SK-N-SH (cell line): ENCODE measurements around the gene IL2RA. TPM values are rescaled to one million over a fixed set of nuclear protein-coding genes. Genes with fewer than 3 reads are reported as not detected.

Experiments
- CTCF ChIA-PET: fragments of 300-600, 350-600 bp; formaldehyde crosslinking; extraction: SDS; loops from one replicate; lab custom pipeline; 2021; lab: Yijun Ruan, JAX
- POLR2A ChIA-PET: fragments of 350-600 bp; sonication (Branson Sonifier 250); formaldehyde crosslinking; extraction: SDS; loops from one replicate; lab custom pipeline; 2020; ENCODE audit warnings: antibody characterized with exemption, inconsistent platforms; lab: Yijun Ruan, JAX
- DNase-seq: peaks from one replicate; pipeline ENCODE4 v3.0.0; 2012
- H2AFZ ChIP-seq: fragments of 200-600 bp; sonication (generic); 2 replicates; pipeline ENCODE4 v1.8.1; 2016; ENCODE audit warnings: antibody characterized with exemption, mild to moderate bottlenecking, low read depth
- H3F3A ChIP-seq: fragments of 200-600 bp; sonication (generic); replicated peaks from 2 replicates; pipeline ENCODE3; 2016; ENCODE audit warnings: antibody characterized with exemption, mild to moderate bottlenecking; ENCODE audit not compliant: insufficient read depth
- H3K27ac ChIP-seq, 2 experiments: fragments of 200-500 bp in 1 of 2; fragments of 200-600 bp in 1 of 2; sonication (Bioruptor generic) in 1 of 2; sonication (generic), shearing (Covaris generic) in 1 of 2; 2 replicates each; pipeline versions ENCODE4 v1.5.1 to v1.6.1; 2014 to 2016; ENCODE audit warnings: low read depth in 2 of 2, inconsistent platforms in 1 of 2, low read length in 1 of 2, mild to moderate bottlenecking in 1 of 2, mixed read lengths in 1 of 2
- H3K27me3 ChIP-seq: fragments of 200-600 bp; sonication (generic), shearing (Covaris generic); 2 replicates; pipeline ENCODE4 v1.6.1; 2016; ENCODE audit warnings: mixed run types; ENCODE audit not compliant: insufficient read depth
- H3K36me3 ChIP-seq, 2 experiments: fragments of 200-500 bp in 1 of 2; fragments of 200-600 bp in 1 of 2; sonication (Bioruptor generic) in 1 of 2; sonication (generic) in 1 of 2; replicated peaks in 1 of 2; 2 replicates each; pipeline versions ENCODE3 to v1.5.1; 2014 to 2016; ENCODE audit warnings: low read length in 1 of 2, mild to moderate bottlenecking in 1 of 2; ENCODE audit not compliant: insufficient read depth in 2 of 2, control insufficient read depth in 1 of 2
- H3K4me1 ChIP-seq, 2 experiments: fragments of 200-500 bp in 1 of 2; fragments of 200-600 bp in 1 of 2; sonication (Bioruptor generic) in 1 of 2; sonication (generic), shearing (Covaris generic) in 1 of 2; 2 replicates each; pipeline versions ENCODE4 v1.5.1 to v1.6.1; 2014 to 2016; ENCODE audit warnings: low read depth in 1 of 2, low read length in 1 of 2, mixed run types in 1 of 2; ENCODE audit not compliant: insufficient read depth in 2 of 2, control insufficient read depth in 1 of 2
- H3K4me2 ChIP-seq: fragments of 200-600 bp; sonication (generic), shearing (Covaris generic); 2 replicates; pipeline ENCODE4 v1.6.1; 2017; ENCODE audit warnings: mixed run types
- H3K4me3 ChIP-seq, 2 experiments: fragments of 200-500 bp in 1 of 2; fragments of 200-600 bp in 1 of 2; sonication (Bioruptor generic) in 1 of 2; sonication (generic), shearing (Covaris generic) in 1 of 2; 2 replicates each; pipeline versions ENCODE4 v1.5.1 to v1.8.1; 2014 to 2016; ENCODE audit warnings: low read depth in 2 of 2, inconsistent platforms in 1 of 2, low read length in 1 of 2, mild to moderate bottlenecking in 1 of 2, mixed read lengths in 1 of 2, moderate library complexity in 1 of 2
- H3K79me2 ChIP-seq: fragments of 200-600 bp; sonication (generic); 2 replicates; pipeline ENCODE4 v1.8.1; 2017; ENCODE audit warnings: mild to moderate bottlenecking; ENCODE audit not compliant: insufficient read depth
- H3K9ac ChIP-seq: fragments of 200-600 bp; sonication (generic); 2 replicates; pipeline ENCODE4 v1.6.1; 2017; ENCODE audit warnings: mixed run types
- H3K9me2 ChIP-seq: fragments of 200-600 bp; sonication (generic); 2 replicates; pipeline ENCODE4 v1.6.1; 2017; ENCODE audit warnings: mixed run types
- H3K9me3 ChIP-seq: fragments of 200-600 bp; sonication (generic); 2 replicates; pipeline ENCODE4 v1.6.1; 2017; ENCODE audit warnings: mixed run types, mild to moderate bottlenecking, moderate library complexity
- H4K20me1 ChIP-seq: fragments of 200-600 bp; sonication (generic); 2 replicates; pipeline ENCODE4 v1.6.1; 2017; ENCODE audit warnings: mild to moderate bottlenecking, mixed run types; ENCODE audit not compliant: insufficient read depth
- EP300 ChIP-seq, 2 experiments: IDR thresholded peaks; 2 replicates each; pipeline versions ENCODE4 v1.4.0 to v1.6.1; 2012; ENCODE audit warnings: borderline replicate concordance in 1 of 2, low read depth in 1 of 2, low read length in 1 of 2
- FOXJ3 ChIP-seq: sonication (generic); formaldehyde crosslinking; IDR thresholded peaks from 2 replicates; pipeline ENCODE4 v1.5.1; 2020; ENCODE audit warnings: mild to moderate bottlenecking, missing genetic modification reagents
- FOXM1 ChIP-seq: IDR thresholded peaks from 2 replicates; pipeline ENCODE4 v1.4.0; 2012; ENCODE audit warnings: low read depth, mild to moderate bottlenecking
- GATA2 ChIP-seq: sonication (generic); formaldehyde crosslinking; IDR thresholded peaks from 2 replicates; pipeline ENCODE4 v1.5.0; 2020; ENCODE audit warnings: mild to moderate bottlenecking, missing genetic modification reagents
- MEF2A ChIP-seq: IDR thresholded peaks from 2 replicates; pipeline ENCODE4 v1.4.0; 2012; ENCODE audit warnings: low read depth, borderline replicate concordance
- NRF1 ChIP-seq: IDR thresholded peaks from 2 replicates; pipeline ENCODE4 v1.6.1; 2012; ENCODE audit warnings: low read depth, mild to moderate bottlenecking, low read length
- RFX5 ChIP-seq: IDR thresholded peaks from 2 replicates; pipeline ENCODE4 v1.6.1; 2012; ENCODE audit warnings: mild to moderate bottlenecking, improper control_type of control experiment, low read length
- TCF12 ChIP-seq: IDR thresholded peaks from 2 replicates; pipeline ENCODE4 v1.4.0; 2012
- WGBS: methylation state at CpG from one replicate; pipeline ENCODE4 v1.1.6; 2017; ENCODE audit warnings: low lambda C conversion rate; 5-methylcytosine and 5-hydroxymethylcytosine counted together
- polyA plus RNA-seq, 3 experiments: library from polyadenylated mRNA; depleted of rRNA; stranded (reverse); fragments of >200 nt; gene quantifications; 2 replicates each; pipeline ENCODE4 v1.2.3, GENCODE V29; 2012
- TF ChIP-seq, protein P1 (sequence below): fragments of 200-600 bp; sonication (generic); IDR thresholded peaks from 2 replicates; pipeline ENCODE4 v1.6.1; 2017; ENCODE audit warnings: antibody characterized with exemption, mild to moderate bottlenecking, moderate library complexity
- TF ChIP-seq, protein P2 (sequence below): IDR thresholded peaks from 2 replicates; pipeline ENCODE4 v1.6.1; 2012; ENCODE audit warnings: mild to moderate bottlenecking, low read depth, low read length, moderate library complexity
- TF ChIP-seq, protein P3 (sequence below): IDR thresholded peaks from 2 replicates; pipeline ENCODE4 v1.4.0; 2012; ENCODE audit warnings: low read depth, borderline replicate concordance

Gene IL2RA
- polyA plus RNA-seq, 1 of the 3 experiments (the other 2 are of a cell fraction): not detected

DNA sequence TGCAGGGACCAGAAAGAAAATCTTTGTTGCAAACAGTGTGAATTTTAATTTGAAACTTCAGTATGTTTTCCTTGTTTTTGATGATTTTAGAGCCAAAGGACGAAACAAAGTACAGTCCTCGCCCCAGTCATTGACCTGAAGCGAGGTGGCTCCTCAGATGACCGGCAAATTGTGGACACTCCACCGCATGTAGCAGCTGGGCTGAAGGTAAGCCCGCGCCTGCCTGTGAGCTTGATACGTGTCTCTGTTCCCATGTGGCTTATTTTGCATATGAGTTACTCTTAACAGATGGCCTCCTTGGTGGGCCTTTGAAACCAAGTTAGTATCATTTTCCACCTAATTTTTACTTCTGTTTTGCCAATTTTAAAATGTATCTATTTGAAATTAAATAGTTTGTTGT is 39.0 kb upstream of the IL2RA start:
- Histone ChIP-seq H3K4me1 (no peaks in the 10 kb centered on the region), H3K27me3 (no peaks in the 10 kb centered on the region), H3K9ac (no peak overlapping the region), H2AFZ (no peak overlapping the region), H3K79me2 (peaks cover 64% of the 10 kb centered on the region), H4K20me1 (peaks cover 12% of the 10 kb centered on the region), H3F3A (no peaks in the 10 kb centered on the region), H3K27ac (no peak overlapping the region), H3K36me3 (peaks cover 62 to 73% of the 10 kb centered on the region in 2 experiments), H3K4me2 (no peak overlapping the region), H3K9me3 (no peaks in the 10 kb centered on the region), H3K4me3 (no peak overlapping the region), H3K9me2 (no peaks in the 10 kb centered on the region)
- ChIA-PET POLR2A (no interaction called here), CTCF (interaction anchor here (1.5 to 2.8 kb wide), 4 partner anchors 11 to 305 kb away, joined by 3 to 10 read pairs (median 6); no protein-coding TSS in a partner anchor)
- DNase-seq: no peak
- TF ChIP-seq, protein P1, sequence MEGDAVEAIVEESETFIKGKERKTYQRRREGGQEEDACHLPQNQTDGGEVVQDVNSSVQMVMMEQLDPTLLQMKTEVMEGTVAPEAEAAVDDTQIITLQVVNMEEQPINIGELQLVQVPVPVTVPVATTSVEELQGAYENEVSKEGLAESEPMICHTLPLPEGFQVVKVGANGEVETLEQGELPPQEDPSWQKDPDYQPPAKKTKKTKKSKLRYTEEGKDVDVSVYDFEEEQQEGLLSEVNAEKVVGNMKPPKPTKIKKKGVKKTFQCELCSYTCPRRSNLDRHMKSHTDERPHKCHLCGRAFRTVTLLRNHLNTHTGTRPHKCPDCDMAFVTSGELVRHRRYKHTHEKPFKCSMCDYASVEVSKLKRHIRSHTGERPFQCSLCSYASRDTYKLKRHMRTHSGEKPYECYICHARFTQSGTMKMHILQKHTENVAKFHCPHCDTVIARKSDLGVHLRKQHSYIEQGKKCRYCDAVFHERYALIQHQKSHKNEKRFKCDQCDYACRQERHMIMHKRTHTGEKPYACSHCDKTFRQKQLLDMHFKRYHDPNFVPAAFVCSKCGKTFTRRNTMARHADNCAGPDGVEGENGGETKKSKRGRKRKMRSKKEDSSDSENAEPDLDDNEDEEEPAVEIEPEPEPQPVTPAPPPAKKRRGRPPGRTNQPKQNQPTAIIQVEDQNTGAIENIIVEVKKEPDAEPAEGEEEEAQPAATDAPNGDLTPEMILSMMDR: no peak
- TF ChIP-seq FOXM1 (no peak), MEF2A (no peak), FOXJ3 (CRISPR knock-in tag) (no peak), TCF12 (no peak), GATA2 (CRISPR knock-in tag) (no peak), RFX5 (no peak), EP300 (IDR thresholded peaks at IDR 0.05; ENCODE audit: borderline replicate concordance in 1 of 2, low read depth in 1 of 2, low read length in 1 of 2) (no peak), NRF1 (no peak)
- TF ChIP-seq, protein P2, sequence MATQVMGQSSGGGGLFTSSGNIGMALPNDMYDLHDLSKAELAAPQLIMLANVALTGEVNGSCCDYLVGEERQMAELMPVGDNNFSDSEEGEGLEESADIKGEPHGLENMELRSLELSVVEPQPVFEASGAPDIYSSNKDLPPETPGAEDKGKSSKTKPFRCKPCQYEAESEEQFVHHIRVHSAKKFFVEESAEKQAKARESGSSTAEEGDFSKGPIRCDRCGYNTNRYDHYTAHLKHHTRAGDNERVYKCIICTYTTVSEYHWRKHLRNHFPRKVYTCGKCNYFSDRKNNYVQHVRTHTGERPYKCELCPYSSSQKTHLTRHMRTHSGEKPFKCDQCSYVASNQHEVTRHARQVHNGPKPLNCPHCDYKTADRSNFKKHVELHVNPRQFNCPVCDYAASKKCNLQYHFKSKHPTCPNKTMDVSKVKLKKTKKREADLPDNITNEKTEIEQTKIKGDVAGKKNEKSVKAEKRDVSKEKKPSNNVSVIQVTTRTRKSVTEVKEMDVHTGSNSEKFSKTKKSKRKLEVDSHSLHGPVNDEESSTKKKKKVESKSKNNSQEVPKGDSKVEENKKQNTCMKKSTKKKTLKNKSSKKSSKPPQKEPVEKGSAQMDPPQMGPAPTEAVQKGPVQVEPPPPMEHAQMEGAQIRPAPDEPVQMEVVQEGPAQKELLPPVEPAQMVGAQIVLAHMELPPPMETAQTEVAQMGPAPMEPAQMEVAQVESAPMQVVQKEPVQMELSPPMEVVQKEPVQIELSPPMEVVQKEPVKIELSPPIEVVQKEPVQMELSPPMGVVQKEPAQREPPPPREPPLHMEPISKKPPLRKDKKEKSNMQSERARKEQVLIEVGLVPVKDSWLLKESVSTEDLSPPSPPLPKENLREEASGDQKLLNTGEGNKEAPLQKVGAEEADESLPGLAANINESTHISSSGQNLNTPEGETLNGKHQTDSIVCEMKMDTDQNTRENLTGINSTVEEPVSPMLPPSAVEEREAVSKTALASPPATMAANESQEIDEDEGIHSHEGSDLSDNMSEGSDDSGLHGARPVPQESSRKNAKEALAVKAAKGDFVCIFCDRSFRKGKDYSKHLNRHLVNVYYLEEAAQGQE: no peak
- TF ChIP-seq, protein P3, sequence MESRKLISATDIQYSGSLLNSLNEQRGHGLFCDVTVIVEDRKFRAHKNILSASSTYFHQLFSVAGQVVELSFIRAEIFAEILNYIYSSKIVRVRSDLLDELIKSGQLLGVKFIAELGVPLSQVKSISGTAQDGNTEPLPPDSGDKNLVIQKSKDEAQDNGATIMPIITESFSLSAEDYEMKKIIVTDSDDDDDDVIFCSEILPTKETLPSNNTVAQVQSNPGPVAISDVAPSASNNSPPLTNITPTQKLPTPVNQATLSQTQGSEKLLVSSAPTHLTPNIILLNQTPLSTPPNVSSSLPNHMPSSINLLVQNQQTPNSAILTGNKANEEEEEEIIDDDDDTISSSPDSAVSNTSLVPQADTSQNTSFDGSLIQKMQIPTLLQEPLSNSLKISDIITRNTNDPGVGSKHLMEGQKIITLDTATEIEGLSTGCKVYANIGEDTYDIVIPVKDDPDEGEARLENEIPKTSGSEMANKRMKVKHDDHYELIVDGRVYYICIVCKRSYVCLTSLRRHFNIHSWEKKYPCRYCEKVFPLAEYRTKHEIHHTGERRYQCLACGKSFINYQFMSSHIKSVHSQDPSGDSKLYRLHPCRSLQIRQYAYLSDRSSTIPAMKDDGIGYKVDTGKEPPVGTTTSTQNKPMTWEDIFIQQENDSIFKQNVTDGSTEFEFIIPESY: no peak
- WGBS: 96% methylated on average over 8 of the region's 8 CpGs
